A549 treated with AZD2906 at 1 μM for 4 hours (cell line): Measurements from ENCODE around the gene CXCL13. TPM values are rescaled to one million over a fixed set of nuclear protein-coding genes. Genes with fewer than 3 reads are reported as not detected.

Experiments
- total RNA-seq: library from RNA; stranded (reverse); fragments of 200-300 nt; extraction: Qiagen RNA extraction; gene quantifications from 5 replicates; pipeline ENCODE4 v1.2.3, GENCODE V29; 2022

CXCL13 gene
- not detected in 5 replicates for total RNA-seq

GRCh38 chr4:77605210-77605902 is at the start of gene CXCL13:
Gene CXCL13 (plus strand): TSS chr4:77605820. CDS start chr4:77605866, 46 bp downstream.

Other genes starting within 250 kb of the CXCL13 start
- 7.5 to 10.5 TPM (median 9.8 TPM) in 5 replicates for gene CNOT6L, start 213.5 kb downstream of the CXCL13 start, total RNA-seq